ENCODE data around the gene SUOX. TPM values are rescaled to one million over a fixed set of nuclear protein-coding genes. Genes with fewer than 3 reads are reported as not detected.

Gene SUOX
- total RNA-seq, 5 donors from 2014 or later (not counting 1 experiment from before 2014, with no cell fraction given), result 2.6 to 7.3 (median 3.2) TPM

DNA sequence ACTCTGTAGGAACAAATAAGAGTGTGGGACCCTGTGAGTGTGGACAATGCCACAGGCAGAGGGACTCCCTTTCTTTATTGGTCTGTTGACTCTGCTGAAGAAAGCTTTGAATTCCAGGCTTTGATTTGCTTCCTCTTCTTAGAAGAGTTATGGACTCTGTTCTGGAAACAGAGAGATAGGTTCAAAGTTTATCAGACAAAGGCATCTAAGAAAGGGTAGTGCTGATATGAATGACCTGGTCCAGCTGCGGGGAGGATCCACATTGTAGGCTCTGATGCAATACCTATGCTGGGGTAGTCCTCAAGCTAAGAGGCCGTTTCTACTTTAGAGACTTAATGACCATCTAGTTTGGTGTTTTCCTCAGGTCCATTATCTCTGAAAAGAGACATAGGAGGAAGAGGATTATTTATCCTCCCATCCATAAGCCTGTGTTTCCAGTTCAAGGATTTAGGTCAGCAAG is 13.1 kb downstream of the SUOX start:
- Histone ChIP-seq H3K27ac (ENCODE audit: low read length) (no peak overlapping the region), H3K36me3 (ENCODE audit: control insufficient read depth in 2 of 2, extremely low read depth in 1 of 2, insufficient read depth in 1 of 2, low read length in 1 of 2) (no peaks in the 10 kb centered on the region), H3K4me3 (ENCODE audit: control insufficient read depth in 1 of 2, extremely low read depth in 1 of 2, low read length in 1 of 2) (no peak overlapping the region), H3K9me3 (no peaks in the 10 kb centered on the region), H3K27me3 (replicated peaks in 1 of 2; ENCODE audit: control insufficient read depth in 2 of 2, extremely low read depth in 1 of 2, insufficient read depth in 2 of 2, low read length in 1 of 2) (no peaks in the 10 kb centered on the region), H3K4me1 (ENCODE audit: control insufficient read depth in 1 of 2, extremely low read depth in 1 of 2, insufficient read depth in 2 of 2, low read length in 2 of 2) (peaks cover 6 to 16% of the 10 kb centered on the region in 2 experiments)
- Mint-ChIP-seq H3K9me3 (no peaks in the 10 kb centered on the region), H3K27me3 (no peaks in the 10 kb centered on the region), H3K4me3 (no peak overlapping the region), H3K4me1 (peaks cover 21 to 24% (median 24%) of the 10 kb centered on the region in 3 donors), H3K27ac (no peak overlapping the region), H3K36me3 (peaks cover 7% of the 10 kb centered on the region)
- DNase-seq, result no peak
- ChIA-PET POLR2A (interaction anchor here in 1 of 2 donors (0.5 kb wide), 1 partner anchor 342 kb away, joined by 5 read pairs; no protein-coding TSS in a partner anchor), CTCF (interaction anchor here (1.0 to 1.4 kb wide), 3 partner anchors 10 to 37 kb away, joined by 3 to 4 read pairs (median 4); no protein-coding TSS in a partner anchor)
- WGBS (ENCODE audit: insufficient coverage), result 100% methylated on average over 1 of the region's 2 CpGs
- ATAC-seq (replicated peaks in 1 of 4), result no peak

DNA sequence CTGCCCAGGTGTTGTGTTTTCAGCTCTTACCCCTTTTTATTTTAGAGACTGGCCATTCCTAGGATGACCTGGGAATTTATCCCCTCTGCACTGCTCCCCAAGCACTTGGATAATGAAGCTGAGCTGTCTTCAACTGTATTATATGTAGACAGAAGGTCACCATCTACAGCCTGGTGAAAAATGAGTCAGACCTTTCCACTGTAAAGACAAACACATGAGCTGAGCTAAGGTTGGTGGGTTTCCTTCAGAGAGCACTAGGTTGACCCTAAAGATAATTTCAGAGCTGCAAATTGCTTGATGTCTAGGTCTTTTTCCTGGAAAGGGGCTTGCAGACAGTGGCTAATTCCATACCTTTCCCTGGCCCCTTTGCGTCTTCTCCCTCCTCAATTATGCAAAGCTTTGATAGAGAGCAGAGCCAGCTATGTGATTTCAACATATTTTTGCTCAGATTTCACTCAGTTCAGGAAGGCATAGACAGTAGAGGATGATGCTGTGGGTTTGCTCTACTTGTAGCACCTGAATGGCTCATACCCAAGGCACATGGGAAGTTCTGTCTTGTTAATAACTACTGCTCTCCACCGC is 14.5 kb downstream of the SUOX start:
- Histone ChIP-seq H3K9me3 (no peaks in the 10 kb centered on the region), H3K4me1 (ENCODE audit: control insufficient read depth in 1 of 2, extremely low read depth in 1 of 2, insufficient read depth in 2 of 2, low read length in 2 of 2) (peaks cover 6 to 12% of the 10 kb centered on the region in 2 experiments), H3K36me3 (ENCODE audit: control insufficient read depth in 2 of 2, extremely low read depth in 1 of 2, insufficient read depth in 1 of 2, low read length in 1 of 2) (no peaks in the 10 kb centered on the region), H3K4me3 (ENCODE audit: control insufficient read depth in 1 of 2, extremely low read depth in 1 of 2, low read length in 1 of 2) (no peak overlapping the region), H3K27me3 (replicated peaks in 1 of 2; ENCODE audit: control insufficient read depth in 2 of 2, extremely low read depth in 1 of 2, insufficient read depth in 2 of 2, low read length in 1 of 2) (no peaks in the 10 kb centered on the region), H3K27ac (ENCODE audit: low read length) (no peak overlapping the region)
- Mint-ChIP-seq H3K27ac (no peak overlapping the region), H3K9me3 (no peaks in the 10 kb centered on the region), H3K36me3 (peaks cover 7% of the 10 kb centered on the region), H3K27me3 (no peaks in the 10 kb centered on the region), H3K4me3 (no peak overlapping the region), H3K4me1 (peaks cover 16 to 18% (median 16%) of the 10 kb centered on the region in 3 donors)
- ChIA-PET POLR2A (interaction anchor here in 1 of 2 donors (0.6 kb wide), 1 partner anchor 1711 kb away, joined by 6 read pairs; no protein-coding TSS in a partner anchor), CTCF (interaction anchor here (1.0 to 1.4 kb wide), 2 partner anchors 9 to 16 kb away, joined by 3 read pairs; no protein-coding TSS in a partner anchor)
- WGBS (ENCODE audit: insufficient coverage), result no CpG with 5 or more reads among the region's 2 CpGs
- DNase-seq, result no peak
- ATAC-seq (replicated peaks in 1 of 4), result no peak

GRCh38 chr12:56013482-56013881 is 16.4 kb downstream of the SUOX start:
- H3K4me1 Mint-ChIP-seq, result peaks cover 5 to 6% (median 6%) of the 10 kb centered on the region in 3 donors
- no peaks in the 10 kb centered on the region for H3K27me3 Mint-ChIP-seq
- H3K9me3 ChIP-seq, result no peaks in the 10 kb centered on the region
- WGBS (ENCODE audit: insufficient coverage), result 100% methylated on average over 2 of the region's 5 CpGs
- no peak for DNase-seq
- H3K36me3 ChIP-seq (ENCODE audit: control insufficient read depth in 2 of 2, extremely low read depth in 1 of 2, insufficient read depth in 1 of 2, low read length in 1 of 2), result no peaks in the 10 kb centered on the region
- no peaks in the 10 kb centered on the region for H3K4me1 ChIP-seq (ENCODE audit: control insufficient read depth in 1 of 2, extremely low read depth in 1 of 2, insufficient read depth in 2 of 2, low read length in 2 of 2)
- no peak overlapping the region for H3K4me3 Mint-ChIP-seq
- no peak overlapping the region for H3K4me3 ChIP-seq (ENCODE audit: control insufficient read depth in 1 of 2, extremely low read depth in 1 of 2, low read length in 1 of 2)
- H3K9me3 Mint-ChIP-seq, result no peaks in the 10 kb centered on the region
- no peaks in the 10 kb centered on the region for H3K27me3 ChIP-seq (replicated peaks in 1 of 2; ENCODE audit: control insufficient read depth in 2 of 2, extremely low read depth in 1 of 2, insufficient read depth in 2 of 2, low read length in 1 of 2)
- ATAC-seq (replicated peaks in 1 of 4), result no peak
- H3K27ac ChIP-seq (ENCODE audit: low read length), result no peak overlapping the region
- ChIA-PET CTCF (interaction anchor here in 1 of 2 donors (0.6 kb wide), 1 partner anchor 383 kb away, joined by 4 read pairs; no protein-coding TSS in a partner anchor), POLR2A (no interaction called here)
- no peak overlapping the region for H3K27ac Mint-ChIP-seq
- peaks cover 7% of the 10 kb centered on the region for H3K36me3 Mint-ChIP-seq

- no peaks in the 10 kb centered on the region for H3K4me1 ChIP-seq (ENCODE audit: control insufficient read depth in 1 of 2, extremely low read depth in 1 of 2, insufficient read depth in 2 of 2, low read length in 2 of 2)
- no peaks in the 10 kb centered on the region for H3K9me3 ChIP-seq
- Mint-ChIP-seq H3K36me3 (peaks cover 7% of the 10 kb centered on the region), H3K9me3 (no peaks in the 10 kb centered on the region), H3K4me1 (peaks cover under 1 to 2% (median under 1%) of the 10 kb centered on the region in 3 donors), H3K4me3 (no peak overlapping the region), H3K27ac (no peak overlapping the region), H3K27me3 (no peaks in the 10 kb centered on the region)
- H3K27ac ChIP-seq (ENCODE audit: low read length), result no peak overlapping the region
- no peaks in the 10 kb centered on the region for H3K27me3 ChIP-seq (replicated peaks in 1 of 2; ENCODE audit: control insufficient read depth in 2 of 2, extremely low read depth in 1 of 2, insufficient read depth in 2 of 2, low read length in 1 of 2)
- 38% methylated on average over 1 of the region's 2 CpGs for WGBS (ENCODE audit: insufficient coverage)
- no peaks in the 10 kb centered on the region for H3K36me3 ChIP-seq (ENCODE audit: control insufficient read depth in 2 of 2, extremely low read depth in 1 of 2, insufficient read depth in 1 of 2, low read length in 1 of 2)
- no peak overlapping the region for H3K4me3 ChIP-seq (ENCODE audit: control insufficient read depth in 1 of 2, extremely low read depth in 1 of 2, low read length in 1 of 2)
- ChIA-PET POLR2A (no interaction called here), CTCF (interaction anchor here (0.7 to 0.8 kb wide), 2 partner anchors 18 kb away, joined by 3 read pairs; no protein-coding TSS in a partner anchor)
- DNase-seq (no peak), ATAC-seq (replicated peaks in 1 of 4) (no peak)
Observed at GRCh38 chr12:56014205-56014604, 17.1 kb downstream of the SUOX start.

DNA sequence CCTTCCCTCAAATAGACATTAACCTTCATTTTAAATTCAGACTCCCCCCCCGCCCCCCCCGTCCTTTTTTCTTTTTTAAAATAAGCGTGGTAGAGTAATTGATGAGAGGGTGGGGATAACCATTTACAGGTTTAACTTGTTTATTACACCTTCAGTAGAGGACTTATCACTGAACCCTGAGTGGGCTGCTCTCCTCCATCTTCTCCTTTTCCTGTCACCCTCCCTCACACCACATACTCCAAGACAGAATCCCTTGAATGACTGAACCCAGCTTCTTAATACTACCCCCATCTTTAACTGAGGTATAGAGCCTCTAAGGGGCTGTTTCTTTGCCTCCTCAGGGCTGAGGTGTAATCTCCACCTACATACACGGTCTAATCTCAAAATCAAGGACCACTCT is 20.1 kb downstream of the SUOX start:
- H3K27me3 ChIP-seq (replicated peaks in 1 of 2; ENCODE audit: control insufficient read depth in 2 of 2, extremely low read depth in 1 of 2, insufficient read depth in 2 of 2, low read length in 1 of 2), result no peaks in the 10 kb centered on the region
- Mint-ChIP-seq H3K9me3 (no peaks in the 10 kb centered on the region), H3K4me1 (peaks cover 16 to 23% (median 17%) of the 10 kb centered on the region in 3 donors), H3K27me3 (no peaks in the 10 kb centered on the region), H3K27ac (no peak overlapping the region), H3K36me3 (peaks cover 3% of the 10 kb centered on the region), H3K4me3 (no peak overlapping the region)
- peaks cover 11 to 20% of the 10 kb centered on the region in 2 experiments for H3K4me1 ChIP-seq (ENCODE audit: control insufficient read depth in 1 of 2, extremely low read depth in 1 of 2, insufficient read depth in 2 of 2, low read length in 2 of 2)
- H3K4me3 ChIP-seq (ENCODE audit: control insufficient read depth in 1 of 2, extremely low read depth in 1 of 2, low read length in 1 of 2), result no peak overlapping the region
- ChIA-PET CTCF (no interaction called here), POLR2A (no interaction called here)
- H3K27ac ChIP-seq (ENCODE audit: low read length), result no peak overlapping the region
- WGBS (ENCODE audit: insufficient coverage), result no CpG with 5 or more reads among the region's 4 CpGs
- no peaks in the 10 kb centered on the region for H3K9me3 ChIP-seq
- no peaks in the 10 kb centered on the region for H3K36me3 ChIP-seq (ENCODE audit: control insufficient read depth in 2 of 2, extremely low read depth in 1 of 2, insufficient read depth in 1 of 2, low read length in 1 of 2)
- ATAC-seq (replicated peaks in 1 of 4) (no peak), DNase-seq (no peak)

GRCh38 chr12:56018356-56018755 is 21.3 kb downstream of the SUOX start:
- POLR2A ChIA-PET, result no interaction called here

More at GRCh38 chr12:56018356-56018755, 21.3 kb downstream of the SUOX start:
- H3K36me3 ChIP-seq (ENCODE audit: control insufficient read depth in 2 of 2, extremely low read depth in 1 of 2, insufficient read depth in 1 of 2, low read length in 1 of 2), result no peaks in the 10 kb centered on the region
- H3K4me1 Mint-ChIP-seq, result peaks cover 19 to 30% (median 20%) of the 10 kb centered on the region in 3 donors
- no peak for DNase-seq
- no peaks in the 10 kb centered on the region for H3K27me3 ChIP-seq (replicated peaks in 1 of 2; ENCODE audit: control insufficient read depth in 2 of 2, extremely low read depth in 1 of 2, insufficient read depth in 2 of 2, low read length in 1 of 2)
- no peaks in the 10 kb centered on the region for H3K27me3 Mint-ChIP-seq
- no peaks in the 10 kb centered on the region for H3K9me3 ChIP-seq
- H3K4me3 Mint-ChIP-seq, result no peak overlapping the region
- no peaks in the 10 kb centered on the region for H3K9me3 Mint-ChIP-seq
- peaks cover 3% of the 10 kb centered on the region for H3K36me3 Mint-ChIP-seq
- peak overlapping the region in 1 of 2 donors; percentile 39 for H3K27ac Mint-ChIP-seq
- WGBS (ENCODE audit: insufficient coverage), result 100% methylated on average over 1 of the region's 1 CpG
- ATAC-seq (replicated peaks in 1 of 4), result no peak
- H3K4me1 ChIP-seq (ENCODE audit: control insufficient read depth in 1 of 2, extremely low read depth in 1 of 2, insufficient read depth in 2 of 2, low read length in 2 of 2), result peaks cover 13 to 22% of the 10 kb centered on the region in 2 experiments
- no peak overlapping the region for H3K4me3 ChIP-seq (ENCODE audit: control insufficient read depth in 1 of 2, extremely low read depth in 1 of 2, low read length in 1 of 2)
- H3K27ac ChIP-seq (ENCODE audit: low read length), result no peak overlapping the region
- CTCF ChIA-PET, result interaction anchor here in 1 of 2 donors (0.6 kb wide), 1 partner anchor 10 kb away, joined by 3 read pairs; no protein-coding TSS in a partner anchor

Data from T-cell (primary cell).